Karpas-422 (cell line): ENCODE results near the gene FAM193B. TPM values are rescaled to one million over a fixed set of nuclear protein-coding genes. Genes with fewer than 3 reads are reported as not detected.
A peak's percentile ranks its signal among the peaks of the same experiment; 100 is the strongest.

ENCODE experiments used
- DNase-seq: peaks from one replicate; pipeline ENCODE4 v3.0.0-alpha.2; 2015
- H2AFZ ChIP-seq: fragments of 200-600 bp; sonication (generic); 2 replicates; pipeline ENCODE4 v1.6.1; 2014; ENCODE audit warnings: antibody characterized with exemption, low read length, mixed read lengths
- H3K27ac ChIP-seq: fragments of 200-600 bp; sonication (generic); 2 replicates; pipeline ENCODE4 v1.5.1; 2014; ENCODE audit warnings: mild to moderate bottlenecking, low read length, moderate library complexity
- H3K27me3 ChIP-seq: fragments of 200-600 bp; sonication (generic); 2 replicates; pipeline ENCODE4 v1.6.1; 2014; ENCODE audit warnings: low read length, mixed read lengths
- H3K36me3 ChIP-seq: fragments of 200-600 bp; sonication (generic); 2 replicates; pipeline ENCODE4 v1.6.1; 2014; ENCODE audit warnings: low read length, mixed read lengths; ENCODE audit not compliant: insufficient read depth
- H3K4me1 ChIP-seq: fragments of 200-600 bp; sonication (generic); 2 replicates; pipeline ENCODE4 v1.6.1; 2014; ENCODE audit warnings: mild to moderate bottlenecking, low read length, mixed read lengths
- H3K4me2 ChIP-seq: fragments of 200-600 bp; sonication (generic); 2 replicates; pipeline ENCODE4 v1.6.1; 2014; ENCODE audit warnings: low read length, low read depth, mild to moderate bottlenecking; ENCODE audit not compliant: poor library complexity, severe bottlenecking
- H3K4me3 ChIP-seq: fragments of 200-600 bp; sonication (generic); 2 replicates; pipeline ENCODE4 v1.5.1; 2014; ENCODE audit warnings: mild to moderate bottlenecking, antibody characterized with exemption, low read length, mixed read lengths
- H3K79me2 ChIP-seq: fragments of 200-600 bp; sonication (generic); 2 replicates; pipeline ENCODE4 v1.6.1; 2014; ENCODE audit warnings: mild to moderate bottlenecking, low read length, mixed read lengths
- H3K9ac ChIP-seq: fragments of 200-600 bp; sonication (generic); 2 replicates; pipeline ENCODE4 v1.6.0; 2014; ENCODE audit warnings: low read length
- H3K9me2 ChIP-seq: fragments of 200-600 bp; sonication (generic), shearing (Covaris generic); replicated peaks from 2 replicates; pipeline ENCODE4 v1.6.0; 2014; ENCODE audit warnings: mild to moderate bottlenecking, low read length, moderate library complexity; ENCODE audit not compliant: insufficient read depth
- H3K9me3 ChIP-seq: fragments of 300-700, 200-600 bp; sonication (generic); 2 replicates; pipeline ENCODE4 v1.6.1; 2014; ENCODE audit warnings: low read length, mixed read lengths
- H4K20me1 ChIP-seq: fragments of 200-600 bp; sonication (generic); 2 replicates; pipeline ENCODE4 v1.6.1; 2014; ENCODE audit warnings: mild to moderate bottlenecking, antibody characterized with exemption, low read length, low read depth; ENCODE audit not compliant: insufficient read depth
- total RNA-seq: library from RNA; depleted of rRNA; stranded (reverse); fragments of >200 nt; shearing (Covaris generic); gene quantifications from 2 replicates; pipeline ENCODE4 v1.2.3, GENCODE V29; 2014; ENCODE audit warnings: low replicate concordance

FAM193B gene
- total RNA-seq, 1 experiment from 2014 or later: 48.3 TPM

- H3K27ac ChIP-seq: peak overlapping the region; percentile 99
- peak; percentile 96 for DNase-seq
Measured at GRCh38 chr5:177509991-177510566, 44.3 kb downstream of the FAM193B start.

GRCh38 chr5:177509381-177509951 is 44.9 kb downstream of the FAM193B start, which contains the start of gene DOK3:
TSS of gene DOK3 (minus strand) at chr5:177509826. CDS start at chr5:177509540, 286 bp downstream.
- H3K4me1 ChIP-seq: peaks cover 69% of the 10 kb centered on the region
- no peak within 1 kb of the TSS for H2AFZ ChIP-seq
- no peaks in the 10 kb centered on the region for H3K9me2 ChIP-seq
- H3K36me3 ChIP-seq: peaks cover 19% of the 10 kb centered on the region
- peak within 1 kb of the TSS; percentile 93 for H3K4me3 ChIP-seq
- peak within 1 kb of the TSS; percentile 99 for H3K27ac ChIP-seq
- H3K9me3 ChIP-seq: no peaks in the 10 kb centered on the region
- peaks cover 31% of the 10 kb centered on the region for H3K79me2 ChIP-seq
- H3K9ac ChIP-seq: peak within 1 kb of the TSS; percentile 99
- H3K27me3 ChIP-seq: no peaks in the 10 kb centered on the region
- peak; percentile 90 for DNase-seq
- peak within 1 kb of the TSS; percentile 100 for H3K4me2 ChIP-seq
- H4K20me1 ChIP-seq: no peaks in the 10 kb centered on the region

More at GRCh38 chr5:177509991-177510566, 44.3 kb downstream of the FAM193B start:
- no peak overlapping the region for H2AFZ ChIP-seq
- H3K4me2 ChIP-seq: peak overlapping the region; percentile 100
- H3K4me3 ChIP-seq: peak overlapping the region; percentile 93
- no peaks in the 10 kb centered on the region for H3K9me3 ChIP-seq
- H3K9me2 ChIP-seq: no peaks in the 10 kb centered on the region
- peaks cover 25% of the 10 kb centered on the region for H3K36me3 ChIP-seq
- H3K27me3 ChIP-seq: no peaks in the 10 kb centered on the region
- peaks cover 37% of the 10 kb centered on the region for H3K79me2 ChIP-seq
- peaks cover 66% of the 10 kb centered on the region for H3K4me1 ChIP-seq
- H4K20me1 ChIP-seq: no peaks in the 10 kb centered on the region
- H3K9ac ChIP-seq: peak overlapping the region; percentile 99

- Histone ChIP-seq H3K27ac (peak overlapping the region; percentile 99), H3K9me2 (no peaks in the 10 kb centered on the region), H3K9me3 (no peaks in the 10 kb centered on the region), H3K4me1 (peaks cover 74% of the 10 kb centered on the region), H2AFZ (no peak overlapping the region), H3K4me3 (peak overlapping the region; percentile 93), H4K20me1 (no peaks in the 10 kb centered on the region), H3K79me2 (peaks cover 29% of the 10 kb centered on the region), H3K9ac (peak overlapping the region; percentile 99), H3K27me3 (no peaks in the 10 kb centered on the region), H3K4me2 (peak overlapping the region; percentile 100), H3K36me3 (peaks cover 17% of the 10 kb centered on the region)
- peak; percentile 86 for DNase-seq
Measured at GRCh38 chr5:177508837-177509236, 45.5 kb downstream of the FAM193B start.

- Histone ChIP-seq H3K36me3 (peaks cover 17% of the 10 kb centered on the region), H2AFZ (no peak overlapping the region), H3K79me2 (peaks cover 29% of the 10 kb centered on the region), H3K9ac (peak overlapping the region; percentile 99), H3K4me1 (peaks cover 80% of the 10 kb centered on the region), H3K27me3 (no peaks in the 10 kb centered on the region), H3K9me3 (no peaks in the 10 kb centered on the region), H3K9me2 (no peaks in the 10 kb centered on the region), H3K4me2 (peak overlapping the region; percentile 100), H4K20me1 (no peaks in the 10 kb centered on the region), H3K4me3 (peak overlapping the region; percentile 93), H3K27ac (peak overlapping the region; percentile 99)
- DNase-seq: no peak
Measured at GRCh38 chr5:177508221-177508611, 46.1 kb downstream of the FAM193B start.

GRCh38 chr5:177507596-177508220 is 46.7 kb downstream of the FAM193B start:
- DNase-seq: no peak
- no peaks in the 10 kb centered on the region for H4K20me1 ChIP-seq
- H3K79me2 ChIP-seq: peaks cover 29% of the 10 kb centered on the region
- peak overlapping the region; percentile 99 for H3K9ac ChIP-seq
- peak overlapping the region; percentile 100 for H3K4me2 ChIP-seq
- peak overlapping the region; percentile 93 for H3K4me3 ChIP-seq
- peaks cover 85% of the 10 kb centered on the region for H3K4me1 ChIP-seq
- H3K27me3 ChIP-seq: no peaks in the 10 kb centered on the region
- H3K27ac ChIP-seq: peak overlapping the region; percentile 99
- no peaks in the 10 kb centered on the region for H3K9me2 ChIP-seq
- H3K9me3 ChIP-seq: no peaks in the 10 kb centered on the region
- H2AFZ ChIP-seq: no peak overlapping the region
- peaks cover 17% of the 10 kb centered on the region for H3K36me3 ChIP-seq

- no peaks in the 10 kb centered on the region for H3K27me3 ChIP-seq
- no peak overlapping the region for H3K4me2 ChIP-seq
- H3K9ac ChIP-seq: peak overlapping the region; percentile 99
- DNase-seq: no peak
- no peak overlapping the region for H3K4me3 ChIP-seq
- H4K20me1 ChIP-seq: no peaks in the 10 kb centered on the region
- H3K36me3 ChIP-seq: peaks cover 17% of the 10 kb centered on the region
- no peaks in the 10 kb centered on the region for H3K9me3 ChIP-seq
- peak overlapping the region; percentile 99 for H3K27ac ChIP-seq
- H3K79me2 ChIP-seq: peaks cover 29% of the 10 kb centered on the region
- H3K4me1 ChIP-seq: peaks cover 87% of the 10 kb centered on the region
- H3K9me2 ChIP-seq: no peaks in the 10 kb centered on the region
- no peak overlapping the region for H2AFZ ChIP-seq
Measured at GRCh38 chr5:177507165-177507564, 47.2 kb downstream of the FAM193B start.

- H3K4me2 ChIP-seq: no peak overlapping the region
- H3K9me2 ChIP-seq: no peaks in the 10 kb centered on the region
- H3K9ac ChIP-seq: no peak overlapping the region
- peaks cover 80% of the 10 kb centered on the region for H3K4me1 ChIP-seq
- H3K4me3 ChIP-seq: no peak overlapping the region
- peaks cover 28% of the 10 kb centered on the region for H3K79me2 ChIP-seq
- H3K36me3 ChIP-seq: peaks cover 17% of the 10 kb centered on the region
- no peak for DNase-seq
- H3K27me3 ChIP-seq: no peaks in the 10 kb centered on the region
- no peaks in the 10 kb centered on the region for H4K20me1 ChIP-seq
- peak overlapping the region; percentile 29; the same call in 1 of the 2 replicates for H3K27ac ChIP-seq
- no peak overlapping the region for H2AFZ ChIP-seq
- H3K9me3 ChIP-seq: no peaks in the 10 kb centered on the region
Measured at GRCh38 chr5:177505075-177505474, 49.3 kb downstream of the FAM193B start.
